K562 (cell line): Measurements from ENCODE around the gene AIM2. TPM values are rescaled to one million over a fixed set of nuclear protein-coding genes. Genes with fewer than 3 reads are reported as not detected.
A peak's percentile ranks its signal among the peaks of the same experiment; 100 is the strongest.

Source experiments
- ATAC-seq: fragments of 200-7000 bp; cut with Tn5 transposase; 3 replicates; pipeline ENCODE4 v1.9.1; 2020; ENCODE audit warnings: moderate library complexity
- BruUV-seq: library from RNA; stranded (reverse); fragments of 400-500 nt; replicated peaks from 2 replicates; lab custom pipeline; 2021; lab: Mats Ljungman, UMichigan
- CTCF ChIA-PET: fragments of 300-600 bp; formaldehyde crosslinking; extraction: SDS; loops from one replicate; lab custom pipeline; 2021; ENCODE audit warnings: low intra/inter-chr PET ratio; lab: Yijun Ruan, JAX
- POLR2A ChIA-PET: fragments of 300-600, 350-650 bp; sonication (Branson Sonifier 250); formaldehyde crosslinking; extraction: SDS; loops from one replicate; lab custom pipeline; 2021; ENCODE audit warnings: antibody characterized with exemption, inconsistent platforms; lab: Yijun Ruan, JAX
- DNase-seq, 4 experiments: peaks; one replicate each; pipeline versions ENCODE4 v3.0.0 to v3.0.0-alpha.2; 2011 to 2018; ENCODE audit warnings: low spot score in 3 of 4, mixed read lengths in 3 of 4; ENCODE audit errors: extremely low read depth in 1 of 4
- FAIRE-seq: peaks from 2 replicates; lab custom pipeline; 2011; peaks lifted over from hg19 to GRCh38; lab: Jason Lieb, UNC
- H2AFZ ChIP-seq: 2 replicates; pipeline ENCODE4 v1.6.0; 2011; ENCODE audit warnings: low read depth, low read length, control low read depth, inconsistent platforms
- H3K27ac ChIP-seq: fragments of 200-600 bp; 3 replicates; pipeline ENCODE4 v1.8.0; 2011; ENCODE audit warnings: low read depth, mild to moderate bottlenecking, control low read depth, inconsistent platforms, low read length, moderate library complexity, mixed read lengths; ENCODE audit errors: extremely low read depth
- H3K27me3 ChIP-seq, 2 experiments: fragments of 300-600 bp in 1 of 2; 2 replicates in 1 of 2; 3 replicates in 1 of 2; pipeline versions ENCODE4 v1.6.0 to v1.8.0; 2011; ENCODE audit warnings: inconsistent platforms in 2 of 2, low read length in 2 of 2, mild to moderate bottlenecking in 1 of 2, mixed read lengths in 1 of 2, moderate library complexity in 1 of 2; ENCODE audit not compliant: control insufficient read depth in 2 of 2, insufficient read depth in 2 of 2
- H3K36me3 ChIP-seq: fragments of 300-600 bp; 3 replicates; pipeline ENCODE4 v1.8.0; 2011; ENCODE audit warnings: mild to moderate bottlenecking, low read length, inconsistent platforms; ENCODE audit not compliant: control insufficient read depth, insufficient read depth
- H3K4me1 ChIP-seq, 2 experiments: fragments of 200-600 bp in 1 of 2; replicated peaks in 1 of 2; 2 replicates in 1 of 2; 3 replicates in 1 of 2; pipeline versions ENCODE4 v1.5.1 to v1.8.0; 2011; ENCODE audit warnings: inconsistent platforms in 2 of 2, low read length in 2 of 2, mild to moderate bottlenecking in 1 of 2, mixed read lengths in 1 of 2, moderate library complexity in 1 of 2; ENCODE audit not compliant: control insufficient read depth in 2 of 2, insufficient read depth in 2 of 2
- H3K4me2 ChIP-seq: 2 replicates; pipeline ENCODE4 v1.6.1; 2011; ENCODE audit warnings: low read length, control low read depth, inconsistent platforms, mixed read lengths; ENCODE audit not compliant: insufficient read depth
- H3K4me3 ChIP-seq: fragments of 200-600 bp; sonication (generic), shearing (Covaris generic); 2 replicates; pipeline ENCODE4 v1.5.1; 2016; ENCODE audit warnings: control low read depth, inconsistent platforms
- H3K79me2 ChIP-seq: fragments of 200-600 bp; 3 replicates; pipeline ENCODE4 v1.8.0; 2011; ENCODE audit warnings: low read length, inconsistent platforms; ENCODE audit not compliant: control insufficient read depth, insufficient read depth
- H3K9ac ChIP-seq, 2 experiments: 2 replicates each; pipeline versions ENCODE4 v1.6.0 to v1.6.1; 2011; ENCODE audit warnings: low read depth in 2 of 2, low read length in 2 of 2, control low read depth in 1 of 2, inconsistent platforms in 1 of 2, mild to moderate bottlenecking in 1 of 2, mixed read lengths in 1 of 2; ENCODE audit not compliant: insufficient read depth in 1 of 2
- H3K9me1 ChIP-seq: one replicate; pipeline ENCODE4 v1.6.0; 2011; ENCODE audit warnings: inconsistent platforms, mild to moderate bottlenecking, low read length, moderate library complexity; ENCODE audit not compliant: control insufficient read depth, insufficient read depth
- H3K9me3 ChIP-seq: replicated peaks from 2 replicates; pipeline ENCODE4 v1.5.1; 2011; ENCODE audit warnings: low read depth, low read length, inconsistent platforms; ENCODE audit not compliant: control insufficient read depth, insufficient read depth
- H4K20me1 ChIP-seq: replicated peaks from 2 replicates; pipeline ENCODE4 v1.6.1; 2011; ENCODE audit warnings: low read length, inconsistent platforms, mixed read lengths; ENCODE audit not compliant: control insufficient read depth, insufficient read depth
- ATF4 ChIP-seq: fragments of 450-650 bp; formaldehyde crosslinking; IDR thresholded peaks from 2 replicates; pipeline ENCODE4 v1.4.0; 2022; ENCODE audit warnings: mild to moderate bottlenecking, moderate library complexity
- CBX5 ChIP-seq: IDR thresholded peaks from 2 replicates; pipeline ENCODE4 v1.6.1; 2014; ENCODE audit warnings: low read depth, borderline replicate concordance
- CEBPZ ChIP-seq: fragments of 150-350 bp; IDR thresholded peaks from 2 replicates; pipeline ENCODE4 v1.6.1; 2014; ENCODE audit warnings: low read depth, mild to moderate bottlenecking, low read length, borderline replicate concordance
- GABPA ChIP-seq: fragments of 200-800 bp; sonication (Bioruptor generic); conservative IDR thresholded peaks from 2 replicates; pipeline ENCODE4 v1.6.1; 2016; ENCODE audit warnings: low read depth, missing genetic modification characterization, missing compliant biosample characterization
- PHB ChIP-seq: fragments of 250-450 bp; sonication (Bioruptor Pico); IDR thresholded peaks from 2 replicates; pipeline ENCODE4 v1.5.0; 2021
- RBBP5 ChIP-seq: fragments of 200-600 bp; sonication (generic); IDR thresholded peaks from 2 replicates; pipeline ENCODE4 v1.6.1; 2012; ENCODE audit warnings: borderline replicate concordance, mild to moderate bottlenecking, low read length, control low read depth, inconsistent platforms; ENCODE audit not compliant: insufficient read depth, poor library complexity, severe bottlenecking
- USF1 ChIP-seq: sonication (generic); formaldehyde crosslinking; IDR thresholded peaks from 2 replicates; pipeline ENCODE4 v1.9.0; 2022; ENCODE audit warnings: mild to moderate bottlenecking, missing genetic modification reagents
- WGBS: fragments of 100-300 bp; shearing (Covaris generic); methylation state at CpG from one replicate; pipeline ENCODE4 v1.1.6; 2016; ENCODE audit warnings: low coverage, mixed read lengths; ENCODE audit not compliant: insufficient coverage; ENCODE audit errors: missing lambda C conversion rate; 5-methylcytosine and 5-hydroxymethylcytosine counted together
- in situ Hi-C: fragments of 300-500 bp; cut with MboI; formaldehyde crosslinking; loops from 4 replicates; pipeline ENCODE4 v1.15.0; 2018; ENCODE audit warnings: inconsistent platforms, mixed read lengths
- intact Hi-C: fragments of 100-400 bp; cut with micrococcal nuclease; formaldehyde crosslinking; loops from 2 replicates; pipeline ENCODE4 v1.14.2; 2022
- polyA plus RNA-seq, 8 experiments: library from polyadenylated mRNA; depleted of rRNA in 4 of 8; stranded (reverse) in 5 of 8; unstranded in 3 of 8; fragments of >200 nt; fragmentation: Nextera tagmentation in 2 of 8; fragmentation: Illumina TruSeq in 1 of 8; extraction: Ambion mirVana in 2 of 8; extraction: Trizol in 1 of 8; gene quantifications; 2 replicates each; pipeline versions ENCODE4 v1.2.1 to v1.2.3, GENCODE V29; 2011 to 2014; ENCODE audit warnings: inconsistent platforms in 1 of 8, missing spikeins in 1 of 8
- total RNA-seq, 7 experiments: library from RNA; depleted of rRNA in 6 of 7; stranded (reverse); fragments of >200 nt in 6 of 7; fragmentation: Illumina TruSeq in 2 of 7; extraction: Trizol in 2 of 7; gene quantifications; 2 replicates each; pipeline versions ENCODE4 v1.2.1 to v1.2.3, GENCODE V29; 2011 to 2021; ENCODE audit warnings: low replicate concordance in 1 of 7

The AIM2 gene
- total and polyA plus RNA-seq, 9 of the 15 experiments (the other 6 are each of a cell fraction or from before 2014, with no cell fraction given) = 0.10 to 0.95 (median 0.22) TPM

GRCh38 chr1:159058751-159059150, 17.8 kb downstream of the AIM2 start:
- H3K9me3 ChIP-seq = no peaks in the 10 kb centered on the region
- H3K4me3 ChIP-seq = no peak overlapping the region
- TF ChIP-seq GABPA = peak; percentile 53
- TF ChIP-seq RBBP5 = no peak
- no peak for TF ChIP-seq USF1 (CRISPR knock-in tag)
- H3K36me3 ChIP-seq = no peaks in the 10 kb centered on the region
- 30% methylated on average over 6 of the region's 7 CpGs for WGBS
- no peaks in the 10 kb centered on the region for H3K9me1 ChIP-seq
- in situ Hi-C loops = no loop called here
- CTCF ChIA-PET = interaction anchor here (0.6 kb wide), 1 partner anchor 128 kb away, joined by 4 read pairs; the partner anchor contains the start of gene PYHIN1
- H3K4me2 ChIP-seq = no peak overlapping the region
- H3K9ac ChIP-seq = no peak overlapping the region
- FAIRE-seq (no peak), DNase-seq (no peak), ATAC-seq (no peak; the same call in 2 of the 3 replicates)
- no peaks in the 10 kb centered on the region for H3K27me3 ChIP-seq
- no peak overlapping the region for H2AFZ ChIP-seq
- intact Hi-C loops = no loop called here
- POLR2A ChIA-PET = no interaction called here
- BruUV-seq = no TSS peak
- no peaks in the 10 kb centered on the region for H3K4me1 ChIP-seq
- H3K27ac ChIP-seq = no peak overlapping the region
- H3K79me2 ChIP-seq = no peaks in the 10 kb centered on the region
- no peaks in the 10 kb centered on the region for H4K20me1 ChIP-seq

GRCh38 chr1:159056069-159056698, 20.4 kb downstream of the AIM2 start:
- Histone ChIP-seq H3K9me3 (no peaks in the 10 kb centered on the region), H3K27ac (no peak overlapping the region), H3K4me3 (no peak overlapping the region), H2AFZ (no peak overlapping the region), H3K4me1 (no peaks in the 10 kb centered on the region), H3K4me2 (no peak overlapping the region), H3K9ac (no peak overlapping the region), H3K36me3 (no peaks in the 10 kb centered on the region), H3K9me1 (no peaks in the 10 kb centered on the region), H4K20me1 (no peaks in the 10 kb centered on the region), H3K79me2 (no peaks in the 10 kb centered on the region), H3K27me3 (no peaks in the 10 kb centered on the region)
- 25% methylated on average over 6 of the region's 7 CpGs for WGBS
- intact Hi-C loops = no loop called here
- DNase-seq = peak in 1 of 4 experiments; percentile 20
- peak; percentile 23 for FAIRE-seq
- no TSS peak for BruUV-seq
- ATAC-seq = peak; percentile 63; the same call in 2 of the 3 replicates
- in situ Hi-C loops = no loop called here
- CTCF ChIA-PET = no interaction called here
- POLR2A ChIA-PET = no interaction called here
- TF ChIP-seq CEBPZ (no peak), PHB (CRISPR knock-in tag) (no peak), CBX5 (no peak), ATF4 (CRISPR knock-in tag) (no peak), GABPA (peak; percentile 53)
